Adrenal gland (tissue), 12 donors: Measurements from ENCODE around the gene RNF212. TPM values are rescaled to one million over a fixed set of nuclear protein-coding genes. Genes with fewer than 3 reads are reported as not detected.

ENCODE experiments used
- DNase-seq, 7 donors: peaks; one replicate each; pipeline ENCODE4 v3.0.0-alpha.2; 2019 to 2020
- H3K27ac ChIP-seq, 5 donors: fragments of 200-600 bp; sonication (generic) in 4 of 5; 1 replicate in 3 of 5; 2 replicates in 2 of 5; pipeline versions ENCODE4 v1.5.1 to v1.8.0; 2016 to 2020; ENCODE audit warnings: mild to moderate bottlenecking in 1 of 5
- H3K27me3 ChIP-seq: fragments of 200-600 bp; 2 replicates; pipeline ENCODE4 v1.8.0; 2021
- H3K36me3 ChIP-seq, 2 donors: fragments of 200-600 bp; replicated peaks in 1 of 2; 1 replicate in 1 of 2; 2 replicates in 1 of 2; pipeline versions ENCODE4 v1.5.1 to v1.8.0; 2018 to 2022
- H3K4me1 ChIP-seq, 2 donors: fragments of 200-600 bp; replicated peaks in 1 of 2; 1 replicate in 1 of 2; 2 replicates in 1 of 2; pipeline versions ENCODE4 v1.5.1 to v1.8.0; 2018 to 2021
- H3K4me3 ChIP-seq, 4 donors: fragments of 200-600 bp; sonication (generic) in 3 of 4; one replicate each; pipeline ENCODE4 v1.5.1; 2016 to 2018
- H3K9me3 ChIP-seq, 3 donors: fragments of 200-600 bp; sonication (generic) in 1 of 3; replicated peaks in 1 of 3; 1 replicate in 2 of 3; 2 replicates in 1 of 3; pipeline versions ENCODE4 v1.5.1 to v1.8.0; 2016 to 2021
- POLR2A ChIP-seq, 2 donors: fragments of 450-650 bp; IDR thresholded peaks; one replicate each; pipeline ENCODE4 v1.6.1; 2017; ENCODE audit warnings: antibody characterized with exemption in 2 of 2, mild to moderate bottlenecking in 2 of 2, moderate library complexity in 1 of 2
- WGBS, 4 donors: extraction: QIAGEN DNeasy Blood & Tissue Kit in 2 of 4; methylation state at CpG; one replicate each; pipeline versions ENCODE4 v1.1.5 to v1.1.7; 2013 to 2017; 5-methylcytosine and 5-hydroxymethylcytosine counted together
- intact Hi-C, 2 donors: fragments of 100-400 bp; cut with DNase I; formaldehyde crosslinking; loops; one replicate each; pipeline versions ENCODE4 v1.14.1 to v1.15.0; 2022 to 2023
- polyA plus RNA-seq, 3 donors: library from polyadenylated mRNA; stranded (reverse); fragments of 200-250 nt in 2 of 3; fragments of 350-450 nt in 1 of 3; fragmentation: Illumina TruSeq in 1 of 3; extraction: RNeasy Lipid Tissue Mini Kit (QIAGEN cat#74804) in 1 of 3; gene quantifications; one replicate each; pipeline ENCODE4 v1.2.3, GENCODE V29; 2013 to 2014
- total RNA-seq, 9 donors: library from RNA; depleted of rRNA in 4 of 9; stranded (reverse); fragments of >200 nt in 4 of 9; fragments of 120-200 nt in 1 of 9; fragmentation: NEBNext Ultra II Directional in 1 of 9; extraction: Animal tissue kit (Norgen Biotek cat#: 25700) in 1 of 9; gene quantifications; one replicate each; pipeline versions ENCODE4 v1.1.0 to v1.2.4, GENCODE V29; 2013 to 2023
- TF ChIP-seq, protein P1 (sequence below), 6 experiments: fragments of 450-650 bp in 4 of 6; fragments of 200-600 bp in 2 of 6; sonication (generic) in 1 of 6; IDR thresholded peaks; 1 replicate in 5 of 6; 2 replicates in 1 of 6; pipeline versions ENCODE4 v1.5.1 to v1.8.0; 2016 to 2021; ENCODE audit warnings: antibody characterized with exemption in 6 of 6, mild to moderate bottlenecking in 2 of 6, moderate library complexity in 1 of 6
- donor health status: healthy with polysubstance abuse.
- donor health status: Bipolar disorder and iron deficiency.
- donor health status: DM: yes; HTN: yes; CAD: no.
- donor health status: DM: no; HTN: no; CAD: no.
- donor health status: DM: no; HTN: no; CAD: no.
- donor health status: DM: yes; HTN: yes; CAD: no.

The RNF212 gene
- total and polyA plus RNA-seq, 12 donors, result 1.3 to 9.5 (median 2.4) TPM; not detected in 1

DNA sequence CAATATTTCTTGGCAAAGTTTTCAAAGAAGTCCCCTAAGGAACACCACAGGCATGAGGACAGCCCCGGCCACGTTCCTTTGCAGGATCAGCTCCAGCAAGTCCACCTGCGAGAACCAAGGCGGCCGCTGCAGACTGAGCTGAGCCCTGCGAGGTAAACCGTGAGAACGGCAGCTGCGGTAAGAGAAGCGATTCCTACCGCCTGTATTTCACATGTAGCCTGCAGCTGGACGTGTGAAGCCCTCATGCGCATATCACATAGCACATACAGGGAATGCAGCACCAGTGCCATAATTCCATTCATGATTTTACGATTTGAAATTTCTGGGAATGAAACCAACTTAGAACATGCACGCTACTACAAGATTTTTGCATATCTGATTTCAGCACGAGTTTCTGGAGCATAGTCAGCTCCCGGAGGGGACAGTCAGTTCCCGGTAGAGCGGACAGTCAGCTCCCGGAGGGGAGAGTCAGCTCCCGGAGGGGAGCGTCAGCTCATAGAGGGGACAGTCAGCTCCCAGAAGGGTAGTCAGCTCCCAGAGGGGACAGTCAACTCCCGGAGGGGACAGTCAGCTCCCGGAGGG is 60.2 kb downstream of the RNF212 start:
- WGBS, 4 donors, result 46 to 65% (median 51%) methylated on average over 12 to 24 of the region's 24 CpGs
- peak in 4 of 7 donors; percentile 10 to 50 (median 32) for DNase-seq
- Histone ChIP-seq H3K27ac (no peak overlapping the region), H3K36me3 (no peaks in the 10 kb centered on the region), H3K27me3 (peaks cover 30% of the 10 kb centered on the region), H3K4me3 (no peak overlapping the region), H3K4me1 (no peaks in the 10 kb centered on the region), H3K9me3 (no peaks in the 10 kb centered on the region)
- TF ChIP-seq, protein P1, sequence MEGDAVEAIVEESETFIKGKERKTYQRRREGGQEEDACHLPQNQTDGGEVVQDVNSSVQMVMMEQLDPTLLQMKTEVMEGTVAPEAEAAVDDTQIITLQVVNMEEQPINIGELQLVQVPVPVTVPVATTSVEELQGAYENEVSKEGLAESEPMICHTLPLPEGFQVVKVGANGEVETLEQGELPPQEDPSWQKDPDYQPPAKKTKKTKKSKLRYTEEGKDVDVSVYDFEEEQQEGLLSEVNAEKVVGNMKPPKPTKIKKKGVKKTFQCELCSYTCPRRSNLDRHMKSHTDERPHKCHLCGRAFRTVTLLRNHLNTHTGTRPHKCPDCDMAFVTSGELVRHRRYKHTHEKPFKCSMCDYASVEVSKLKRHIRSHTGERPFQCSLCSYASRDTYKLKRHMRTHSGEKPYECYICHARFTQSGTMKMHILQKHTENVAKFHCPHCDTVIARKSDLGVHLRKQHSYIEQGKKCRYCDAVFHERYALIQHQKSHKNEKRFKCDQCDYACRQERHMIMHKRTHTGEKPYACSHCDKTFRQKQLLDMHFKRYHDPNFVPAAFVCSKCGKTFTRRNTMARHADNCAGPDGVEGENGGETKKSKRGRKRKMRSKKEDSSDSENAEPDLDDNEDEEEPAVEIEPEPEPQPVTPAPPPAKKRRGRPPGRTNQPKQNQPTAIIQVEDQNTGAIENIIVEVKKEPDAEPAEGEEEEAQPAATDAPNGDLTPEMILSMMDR (IDR thresholded peaks at IDR 0.05), result no peak
- no peak for TF ChIP-seq POLR2A (IDR thresholded peaks at IDR 0.05)
- intact Hi-C loops, result no loop called here

GRCh38 chr4:1052231-1052671 is 61.1 kb downstream of the RNF212 start:
- H3K36me3 ChIP-seq, result no peaks in the 10 kb centered on the region
- TF ChIP-seq, protein P1 (IDR thresholded peaks at IDR 0.05), result no peak
- TF ChIP-seq POLR2A (IDR thresholded peaks at IDR 0.05), result no peak
- WGBS, 4 donors, result 40 to 66% (median 59%) methylated on average over 8 to 15 of the region's 15 CpGs
- DNase-seq, result peak in 3 of 7 donors; percentile 13 to 45 (median 16)
- no peaks in the 10 kb centered on the region for H3K9me3 ChIP-seq
- no peaks in the 10 kb centered on the region for H3K4me1 ChIP-seq
- no peak overlapping the region for H3K4me3 ChIP-seq
- H3K27ac ChIP-seq, result no peak overlapping the region
- intact Hi-C loops, result no loop called here
- H3K27me3 ChIP-seq, result peaks cover 27% of the 10 kb centered on the region

GRCh38 chr4:1051472-1051871 is 61.9 kb downstream of the RNF212 start:
- intact Hi-C loops, result no loop called here
- Histone ChIP-seq H3K4me3 (no peak overlapping the region), H3K27me3 (peaks cover 21% of the 10 kb centered on the region), H3K9me3 (no peaks in the 10 kb centered on the region), H3K4me1 (no peaks in the 10 kb centered on the region), H3K27ac (no peak overlapping the region), H3K36me3 (no peaks in the 10 kb centered on the region)
- WGBS, 4 donors, result 66 to 77% (median 74%) methylated on average over 8 to 9 of the region's 9 CpGs
- TF ChIP-seq POLR2A (IDR thresholded peaks at IDR 0.05), result no peak
- TF ChIP-seq, protein P1 (IDR thresholded peaks at IDR 0.05), result no peak
- DNase-seq, result peak in 4 of 7 donors; percentile 4 to 36 (median 11)

- H3K9me3 ChIP-seq, result no peaks in the 10 kb centered on the region
- intact Hi-C loops, result no loop called here
- no peak overlapping the region for H3K4me3 ChIP-seq
- peaks cover 19% of the 10 kb centered on the region for H3K27me3 ChIP-seq
- no peaks in the 10 kb centered on the region for H3K4me1 ChIP-seq
- TF ChIP-seq, protein P1 (IDR thresholded peaks at IDR 0.05), result peak in 2 of 6 experiments; percentile 14 to 37
- TF ChIP-seq POLR2A (IDR thresholded peaks at IDR 0.05), result no peak
- peak in 4 of 7 donors; percentile 7 to 52 (median 30) for DNase-seq
- H3K36me3 ChIP-seq, result no peaks in the 10 kb centered on the region
- WGBS, 4 donors, result 65 to 85% (median 75%) methylated on average over 19 to 40 of the region's 40 CpGs
- H3K27ac ChIP-seq, result no peak overlapping the region
These were observed 62.7 kb downstream of the RNF212 start for GRCh38 chr4:1050486-1051213.
